SJSA1 (cell line): ENCODE measurements around the gene PTPN1. TPM values are rescaled to one million over a fixed set of nuclear protein-coding genes. Genes with fewer than 3 reads are reported as not detected.

Experiments used
- DNase-seq, 2 experiments: peaks; one replicate each; pipeline ENCODE4 v3.0.0-alpha.2; 2015 to 2020; ENCODE audit warnings: low spot score in 2 of 2, low read depth in 1 of 2
- H3K27ac ChIP-seq: fragments of 250-450 bp; sonication (Bioruptor Pico); 2 replicates; pipeline ENCODE4 v1.5.1; 2020; ENCODE audit warnings: mild to moderate bottlenecking, moderate library complexity
- H3K27me3 ChIP-seq: fragments of 250-450 bp; sonication (Bioruptor Pico); replicated peaks from 2 replicates; pipeline ENCODE4 v1.5.1; 2020; ENCODE audit warnings: mild to moderate bottlenecking, moderate library complexity
- H3K36me3 ChIP-seq: fragments of 250-450 bp; sonication (Bioruptor Pico); 2 replicates; pipeline ENCODE4 v1.5.1; 2020; ENCODE audit warnings: mild to moderate bottlenecking
- H3K4me1 ChIP-seq: fragments of 250-450 bp; sonication (Bioruptor Pico); replicated peaks from 2 replicates; pipeline ENCODE4 v1.6.1; 2021; ENCODE audit warnings: mild to moderate bottlenecking
- H3K4me3 ChIP-seq: fragments of 250-450 bp; sonication (Bioruptor Pico); 2 replicates; pipeline ENCODE4 v1.5.1; 2020; ENCODE audit warnings: mild to moderate bottlenecking
- H3K9me3 ChIP-seq: fragments of 250-450 bp; sonication (Bioruptor Pico); replicated peaks from 2 replicates; pipeline ENCODE4 v1.5.1; 2020; ENCODE audit warnings: mild to moderate bottlenecking
- total RNA-seq: library from RNA; depleted of rRNA; stranded (reverse); fragments of >200 nt; shearing (Covaris generic); gene quantifications from 2 replicates; pipeline ENCODE4 v1.2.3, GENCODE V29; 2014

PTPN1 gene
- total RNA-seq, 1 experiment from 2014 or later, result 71.3 TPM

DNA sequence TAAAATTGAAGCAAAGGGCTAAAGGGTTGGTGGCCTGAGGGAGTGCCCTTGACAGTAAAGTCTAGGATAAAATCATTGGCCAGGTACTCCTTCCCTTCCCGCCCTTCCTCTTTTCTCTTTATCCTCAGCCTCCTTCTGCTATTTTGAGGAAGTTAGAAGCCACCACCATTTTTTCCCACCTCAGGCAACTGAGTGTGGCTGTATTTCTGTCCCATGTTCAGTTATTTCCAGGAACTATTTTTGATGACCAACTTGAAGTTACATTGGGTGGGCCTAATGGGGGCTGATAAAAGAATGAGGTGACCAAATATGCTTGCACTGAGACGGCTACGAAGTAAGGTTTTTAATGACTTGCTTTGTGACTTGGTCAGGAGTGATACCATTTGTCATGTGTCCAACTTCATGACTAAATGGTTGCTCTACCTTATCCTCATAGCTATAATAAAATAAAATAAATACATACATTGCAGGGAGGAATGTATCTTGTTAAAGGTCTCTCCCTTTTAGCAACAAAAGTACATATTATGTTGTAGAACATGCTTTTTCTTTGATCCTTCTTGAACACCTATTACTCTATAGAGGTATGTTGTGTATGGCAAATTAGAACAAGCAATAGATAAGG, 12.0 kb downstream of the PTPN1 start:
- Histone ChIP-seq H3K9me3 (no peaks in the 10 kb centered on the region), H3K27me3 (no peaks in the 10 kb centered on the region), H3K27ac (peak overlapping the region; percentile 78), H3K36me3 (peaks cover 27% of the 10 kb centered on the region), H3K4me1 (peaks cover 61% of the 10 kb centered on the region), H3K4me3 (no peak overlapping the region)
- DNase-seq, result no peak

DNA sequence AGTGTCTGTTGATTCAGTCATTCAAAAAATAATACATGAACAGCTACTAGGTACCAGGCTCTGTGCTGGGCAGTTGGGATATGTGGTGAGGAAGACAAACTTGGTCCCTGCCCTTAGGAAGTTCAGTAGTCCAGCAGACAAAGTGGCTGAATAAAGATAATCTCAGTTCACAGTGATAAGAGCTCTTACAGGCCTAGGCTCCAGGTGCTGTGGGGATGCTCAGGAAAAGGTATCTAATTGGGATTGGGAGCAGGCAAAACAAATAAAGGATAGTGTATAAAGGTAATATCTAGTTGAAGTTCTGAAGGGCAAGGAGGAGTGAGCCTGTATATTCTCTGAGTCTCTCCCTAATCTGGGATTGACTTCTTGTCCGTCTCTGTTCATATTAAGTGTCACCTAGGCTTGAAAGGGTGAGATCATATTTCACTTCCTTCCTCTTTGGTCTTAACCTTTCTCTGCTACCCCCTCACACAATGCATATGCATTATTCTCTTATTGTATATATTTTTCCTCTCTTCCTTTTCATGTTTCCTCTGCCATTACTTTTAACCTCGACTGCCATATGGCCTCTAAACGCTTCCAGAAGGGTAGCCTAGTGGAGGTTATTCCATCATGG, 13.5 kb downstream of the PTPN1 start:
- DNase-seq, result no peak
- Histone ChIP-seq H3K36me3 (peaks cover 36% of the 10 kb centered on the region), H3K4me3 (no peak overlapping the region), H3K4me1 (peaks cover 46% of the 10 kb centered on the region), H3K9me3 (no peaks in the 10 kb centered on the region), H3K27ac (no peak overlapping the region), H3K27me3 (no peaks in the 10 kb centered on the region)

DNA sequence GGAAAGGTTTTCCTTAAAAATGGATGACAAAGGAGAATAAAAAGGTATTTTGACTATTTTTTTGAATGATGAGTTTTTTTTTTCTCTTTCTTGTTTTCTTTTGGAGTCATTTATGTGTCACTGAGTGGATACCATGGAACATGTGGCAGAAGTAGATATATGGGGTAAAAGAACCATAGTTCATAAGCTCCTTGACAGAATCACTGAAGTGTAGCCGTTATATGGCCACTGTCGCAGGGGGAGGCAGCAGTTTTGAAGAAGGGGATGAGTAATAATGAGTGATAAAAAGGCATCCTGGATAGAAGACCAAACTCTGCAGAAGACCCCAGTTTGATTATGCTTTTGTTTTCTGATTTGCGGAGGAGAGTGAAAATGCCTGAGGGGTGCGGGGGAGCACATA, 15.5 kb downstream of the PTPN1 start:
- DNase-seq, result no peak
- Histone ChIP-seq H3K27me3 (no peaks in the 10 kb centered on the region), H3K9me3 (no peaks in the 10 kb centered on the region), H3K27ac (no peak overlapping the region), H3K4me1 (peaks cover 36% of the 10 kb centered on the region), H3K4me3 (no peak overlapping the region), H3K36me3 (peaks cover 21% of the 10 kb centered on the region)

DNA sequence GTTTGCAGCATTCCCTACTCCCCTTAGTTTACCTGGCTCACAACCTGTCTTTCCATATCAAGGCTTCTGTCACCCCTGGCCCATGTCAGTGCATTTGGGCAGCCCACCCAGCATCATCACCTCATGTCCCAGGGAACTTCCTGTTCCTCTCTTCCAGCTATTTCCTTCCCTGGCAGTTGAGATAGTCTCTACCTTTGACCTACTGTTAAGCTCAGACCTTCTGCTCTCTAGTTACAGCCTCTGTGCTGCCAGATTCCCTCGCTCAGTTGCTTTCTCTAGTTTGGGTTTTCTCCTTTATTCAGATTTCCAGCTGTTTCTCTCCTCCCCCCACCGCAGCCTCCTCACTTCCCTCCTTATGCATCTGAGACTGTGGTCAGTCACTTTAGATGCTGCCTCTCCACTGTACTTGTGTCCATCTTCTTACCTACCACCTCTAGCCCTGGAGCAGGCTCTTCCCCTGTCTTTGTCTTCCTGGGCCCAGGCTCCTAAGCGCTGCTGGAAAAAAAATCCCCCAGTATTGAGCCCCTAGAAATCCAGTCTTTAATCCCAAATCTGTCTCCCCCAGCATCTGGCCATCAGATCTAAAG, 16.3 kb downstream of the PTPN1 start:
- Histone ChIP-seq H3K4me1 (peaks cover 34% of the 10 kb centered on the region), H3K27me3 (no peaks in the 10 kb centered on the region), H3K4me3 (no peak overlapping the region), H3K36me3 (peaks cover 22% of the 10 kb centered on the region), H3K9me3 (no peaks in the 10 kb centered on the region), H3K27ac (no peak overlapping the region)
- no peak for DNase-seq

GRCh38 chr20:50527068-50527605, 17.0 kb downstream of the PTPN1 start:
- no peak overlapping the region for H3K27ac ChIP-seq
- DNase-seq, result no peak
- H3K4me3 ChIP-seq, result no peak overlapping the region
- peaks cover 34% of the 10 kb centered on the region for H3K4me1 ChIP-seq
- H3K9me3 ChIP-seq, result no peaks in the 10 kb centered on the region
- no peaks in the 10 kb centered on the region for H3K27me3 ChIP-seq
- peaks cover 22% of the 10 kb centered on the region for H3K36me3 ChIP-seq

DNA sequence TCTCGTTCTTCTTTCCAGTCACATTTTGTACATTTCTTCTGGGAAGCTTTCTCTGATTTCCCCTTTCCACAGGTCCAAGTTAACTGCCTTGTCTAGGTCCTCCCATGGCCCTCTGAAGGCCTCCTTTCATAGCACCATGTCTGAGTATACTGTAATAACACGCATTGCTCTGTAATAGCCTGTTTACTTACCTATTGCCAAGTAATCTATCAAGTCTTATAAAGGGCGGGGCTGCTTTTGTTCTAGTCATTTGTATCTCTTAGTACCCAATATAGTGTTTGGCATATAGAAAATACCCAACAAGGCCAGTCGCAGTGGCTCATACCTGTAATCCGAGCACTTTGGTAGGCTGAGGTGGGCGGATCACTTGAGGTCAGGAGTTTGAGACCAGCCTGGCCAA, 17.9 kb downstream of the PTPN1 start:
- Histone ChIP-seq H3K27me3 (no peaks in the 10 kb centered on the region), H3K36me3 (peaks cover 21% of the 10 kb centered on the region), H3K4me3 (no peak overlapping the region), H3K9me3 (no peaks in the 10 kb centered on the region), H3K4me1 (peaks cover 39% of the 10 kb centered on the region), H3K27ac (no peak overlapping the region)
- DNase-seq, result no peak

DNA sequence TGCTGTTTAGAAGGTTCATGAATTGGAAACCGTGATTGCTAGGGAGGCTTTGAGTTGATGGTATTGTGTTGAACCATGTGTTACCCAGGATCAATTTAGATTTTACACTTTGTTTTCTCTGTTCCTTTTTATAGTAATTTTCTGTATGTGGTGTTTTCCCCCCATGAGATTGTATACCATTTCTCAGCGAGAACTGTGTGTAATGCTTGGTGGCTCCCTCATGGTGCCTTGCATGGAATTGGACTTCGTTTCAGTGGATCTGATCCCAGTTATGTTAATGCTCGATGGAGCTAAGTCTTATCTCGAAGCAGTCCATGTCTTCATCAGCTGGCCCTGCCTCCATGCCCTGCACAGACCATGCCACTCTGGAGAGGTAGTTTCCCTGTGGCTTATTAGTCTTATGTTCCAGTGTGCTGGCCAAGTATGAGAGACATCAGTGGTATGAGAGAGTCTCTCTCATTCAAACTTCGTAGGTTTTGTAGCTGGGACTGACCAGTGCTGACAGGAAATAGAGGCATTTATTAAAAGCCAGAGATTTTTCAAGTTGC, 18.7 kb downstream of the PTPN1 start:
- no peaks in the 10 kb centered on the region for H3K9me3 ChIP-seq
- H3K4me1 ChIP-seq, result peaks cover 41% of the 10 kb centered on the region
- no peak overlapping the region for H3K27ac ChIP-seq
- H3K4me3 ChIP-seq, result no peak overlapping the region
- H3K36me3 ChIP-seq, result peaks cover 18% of the 10 kb centered on the region
- no peak for DNase-seq
- no peaks in the 10 kb centered on the region for H3K27me3 ChIP-seq

DNA sequence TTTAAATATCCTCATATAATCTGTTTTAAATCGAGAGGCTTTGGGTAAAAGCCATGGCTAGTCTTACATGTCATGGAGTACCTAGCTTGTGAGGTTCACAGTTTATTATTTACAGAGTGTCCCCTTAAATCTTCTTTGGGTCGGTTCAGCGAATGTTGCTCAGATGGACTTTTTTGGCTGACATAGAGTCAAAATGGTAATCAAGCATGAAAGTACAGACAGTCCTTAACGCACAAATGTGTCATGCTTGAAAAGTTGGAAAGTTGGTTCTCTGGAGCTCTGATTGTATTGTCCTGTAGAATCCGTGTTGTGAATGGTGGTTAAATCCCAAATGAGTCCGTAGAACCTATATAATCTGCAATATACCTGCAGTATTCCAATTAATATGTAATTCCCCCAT, 22.0 kb downstream of the PTPN1 start:
- Histone ChIP-seq H3K4me1 (peaks cover 54% of the 10 kb centered on the region), H3K4me3 (no peak overlapping the region), H3K9me3 (no peaks in the 10 kb centered on the region), H3K27ac (peak overlapping the region; percentile 18; the same call in 1 of the 2 replicates), H3K36me3 (peaks cover 32% of the 10 kb centered on the region), H3K27me3 (no peaks in the 10 kb centered on the region)
- no peak for DNase-seq

DNA sequence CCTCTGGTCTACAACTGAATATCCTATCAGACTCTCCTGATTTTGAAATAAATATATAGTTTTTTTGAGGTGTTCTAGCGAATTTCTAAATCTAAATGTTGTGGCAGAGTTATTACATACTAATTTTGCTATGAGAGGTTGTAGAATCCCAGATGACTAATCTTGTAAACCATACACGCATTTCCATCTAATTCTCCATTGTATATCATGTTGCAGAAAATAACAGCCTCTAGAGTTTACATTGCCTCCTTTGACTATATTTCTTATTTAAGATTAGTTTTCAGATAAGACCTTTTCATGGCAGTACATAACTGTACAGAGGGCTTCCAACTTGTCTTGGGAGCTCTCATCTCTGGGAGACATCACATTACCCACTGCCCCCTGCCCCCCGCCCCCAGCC, 22.9 kb downstream of the PTPN1 start:
- Histone ChIP-seq H3K4me1 (peaks cover 61% of the 10 kb centered on the region), H3K9me3 (no peaks in the 10 kb centered on the region), H3K27ac (peak overlapping the region; percentile 18), H3K4me3 (no peak overlapping the region), H3K27me3 (no peaks in the 10 kb centered on the region), H3K36me3 (peaks cover 25% of the 10 kb centered on the region)
- DNase-seq, result no peak

GRCh38 chr20:50533464-50533863, 23.3 kb downstream of the PTPN1 start:
- Histone ChIP-seq H3K4me1 (peaks cover 65% of the 10 kb centered on the region), H3K36me3 (peaks cover 23% of the 10 kb centered on the region), H3K27ac (no peak overlapping the region), H3K4me3 (no peak overlapping the region), H3K27me3 (no peaks in the 10 kb centered on the region), H3K9me3 (no peaks in the 10 kb centered on the region)
- DNase-seq, result no peak

DNA sequence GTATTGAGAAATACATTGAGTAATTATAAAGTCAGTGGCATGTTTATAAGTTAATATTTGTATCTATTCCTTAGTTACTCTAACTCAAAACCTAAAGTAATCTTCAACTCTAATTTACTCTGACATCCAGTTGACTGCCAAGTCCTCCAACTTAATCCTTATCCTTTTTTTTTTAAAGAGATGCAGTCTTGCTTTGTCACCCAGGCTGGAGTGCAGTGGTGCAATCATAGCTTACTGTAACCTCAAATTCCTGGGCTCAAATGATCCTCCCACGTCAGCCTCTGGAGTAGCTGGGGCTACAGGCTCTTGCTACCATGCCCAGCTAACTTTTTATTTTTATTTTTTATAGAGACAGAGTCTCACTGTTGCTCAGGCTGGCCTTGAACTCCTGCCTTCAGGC, 24.4 kb downstream of the PTPN1 start:
- peaks cover 65% of the 10 kb centered on the region for H3K4me1 ChIP-seq
- H3K4me3 ChIP-seq, result no peak overlapping the region
- H3K27ac ChIP-seq, result peak overlapping the region; percentile 33; the same call in 1 of the 2 replicates
- DNase-seq, result no peak
- no peaks in the 10 kb centered on the region for H3K9me3 ChIP-seq
- peaks cover 23% of the 10 kb centered on the region for H3K36me3 ChIP-seq
- no peaks in the 10 kb centered on the region for H3K27me3 ChIP-seq

DNA sequence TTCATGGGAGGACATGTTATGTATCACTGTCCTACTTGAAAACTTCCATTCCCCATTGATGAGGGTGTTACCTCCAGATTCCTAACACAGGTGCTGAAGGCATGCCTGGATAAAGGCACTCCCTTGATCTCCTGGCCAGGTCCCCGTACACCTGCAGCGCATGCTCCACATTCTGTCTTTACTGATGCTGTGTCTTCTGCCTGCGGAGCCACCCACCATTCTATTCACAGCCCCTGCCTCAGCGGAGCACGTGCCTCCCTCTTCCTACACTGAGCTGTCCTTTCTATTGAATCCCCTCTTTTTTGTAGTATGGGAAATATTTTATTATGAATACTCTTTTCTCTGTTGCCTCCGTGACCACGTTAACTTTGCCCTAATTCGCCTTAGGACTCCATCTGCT, 25.0 kb downstream of the PTPN1 start:
- H3K4me1 ChIP-seq, result peaks cover 71% of the 10 kb centered on the region
- no peaks in the 10 kb centered on the region for H3K27me3 ChIP-seq
- DNase-seq, result no peak
- no peaks in the 10 kb centered on the region for H3K9me3 ChIP-seq
- peaks cover 23% of the 10 kb centered on the region for H3K36me3 ChIP-seq
- no peak overlapping the region for H3K4me3 ChIP-seq
- peak overlapping the region; percentile 33; the same call in 1 of the 2 replicates for H3K27ac ChIP-seq

DNA sequence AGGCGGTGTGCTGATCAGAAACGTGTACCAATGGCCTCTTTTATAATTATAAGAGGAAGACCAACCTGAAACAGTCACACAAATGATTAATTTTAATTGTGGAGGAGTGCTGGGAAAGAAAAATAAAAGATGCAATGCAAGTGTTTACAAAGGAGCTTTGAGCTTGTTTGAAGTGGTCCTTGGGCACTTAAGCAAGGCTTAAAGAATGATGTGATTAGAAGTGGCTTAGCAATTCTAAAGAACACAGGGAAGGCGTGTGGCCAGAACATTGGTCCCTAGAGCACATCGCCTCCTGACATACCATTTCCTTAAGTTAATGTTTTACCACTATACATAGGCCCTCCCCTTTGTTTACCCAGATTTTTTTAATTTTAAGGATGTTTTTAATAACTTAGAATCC, 26.1 kb downstream of the PTPN1 start:
- Histone ChIP-seq H3K4me3 (no peak overlapping the region), H3K36me3 (peaks cover 19% of the 10 kb centered on the region), H3K9me3 (no peaks in the 10 kb centered on the region), H3K4me1 (peaks cover 75% of the 10 kb centered on the region), H3K27me3 (no peaks in the 10 kb centered on the region), H3K27ac (no peak overlapping the region)
- DNase-seq, result no peak
